Loucy (cell line): Measurements from ENCODE around the gene NOP16.

ENCODE experiments used
- EZH2phosphoT487 ChIP-seq: fragments of 200-600 bp; IDR thresholded peaks from 2 replicates; pipeline ENCODE4 v1.6.1; 2018; ENCODE audit warnings: antibody characterized with exemption, mild to moderate bottlenecking, moderate library complexity, borderline replicate concordance
- TF ChIP-seq, protein P1 (sequence below): fragments of 200-600 bp; sonication (generic); conservative IDR thresholded peaks from 2 replicates; pipeline ENCODE4 v1.5.1; 2014; ENCODE audit warnings: mild to moderate bottlenecking, antibody characterized with exemption, low read length

DNA sequence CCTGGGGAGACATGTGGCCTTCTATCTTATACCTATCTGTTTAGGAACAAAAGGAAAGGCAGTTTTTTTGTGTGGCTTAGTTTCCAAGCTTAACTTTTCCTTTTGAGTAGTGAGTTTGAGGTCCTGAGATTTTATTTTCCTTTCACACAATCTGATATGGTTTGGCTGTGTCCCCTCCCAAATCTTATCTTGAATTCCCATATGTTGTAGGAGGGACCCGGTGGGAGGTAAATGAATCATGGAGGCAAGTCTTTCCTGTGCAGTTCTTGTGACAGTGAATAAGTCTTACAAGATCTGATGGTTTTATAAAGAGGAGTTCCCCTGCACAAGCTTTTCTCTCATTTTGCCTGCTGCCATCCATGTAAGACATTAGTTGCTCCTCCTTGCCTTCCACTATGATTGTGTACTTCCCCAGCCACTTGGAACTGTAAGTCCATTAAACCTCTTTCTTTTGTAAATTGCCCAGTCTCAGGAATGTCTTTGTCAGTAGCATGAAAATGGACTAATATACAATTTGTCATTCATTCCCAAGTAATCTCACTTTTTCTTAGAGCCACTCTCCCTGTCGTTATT, 32.7 kb upstream of the NOP16 start:
- TF ChIP-seq, protein P1, sequence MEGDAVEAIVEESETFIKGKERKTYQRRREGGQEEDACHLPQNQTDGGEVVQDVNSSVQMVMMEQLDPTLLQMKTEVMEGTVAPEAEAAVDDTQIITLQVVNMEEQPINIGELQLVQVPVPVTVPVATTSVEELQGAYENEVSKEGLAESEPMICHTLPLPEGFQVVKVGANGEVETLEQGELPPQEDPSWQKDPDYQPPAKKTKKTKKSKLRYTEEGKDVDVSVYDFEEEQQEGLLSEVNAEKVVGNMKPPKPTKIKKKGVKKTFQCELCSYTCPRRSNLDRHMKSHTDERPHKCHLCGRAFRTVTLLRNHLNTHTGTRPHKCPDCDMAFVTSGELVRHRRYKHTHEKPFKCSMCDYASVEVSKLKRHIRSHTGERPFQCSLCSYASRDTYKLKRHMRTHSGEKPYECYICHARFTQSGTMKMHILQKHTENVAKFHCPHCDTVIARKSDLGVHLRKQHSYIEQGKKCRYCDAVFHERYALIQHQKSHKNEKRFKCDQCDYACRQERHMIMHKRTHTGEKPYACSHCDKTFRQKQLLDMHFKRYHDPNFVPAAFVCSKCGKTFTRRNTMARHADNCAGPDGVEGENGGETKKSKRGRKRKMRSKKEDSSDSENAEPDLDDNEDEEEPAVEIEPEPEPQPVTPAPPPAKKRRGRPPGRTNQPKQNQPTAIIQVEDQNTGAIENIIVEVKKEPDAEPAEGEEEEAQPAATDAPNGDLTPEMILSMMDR = no peak
- no peak for TF ChIP-seq EZH2phosphoT487
